GM19467 (cell line): ENCODE data around the gene MLST8.
A peak's percentile ranks its signal among the peaks of the same experiment; 100 is the strongest.
"Not testable (repeated sequence)": the region's sequence is repeated elsewhere in the genome, so short reads cannot be mapped to it uniquely, and the experiment has no call there.

ENCODE experiments used
- ATAC-seq: cut with Tn5 transposase; IDR thresholded peaks from one replicate; pipeline ENCODE4 v1.9.1; 2021; ENCODE audit warnings: mild to moderate bottlenecking, moderate library complexity; ENCODE audit not compliant: unreplicated experiment

MLST8 gene

DNA sequence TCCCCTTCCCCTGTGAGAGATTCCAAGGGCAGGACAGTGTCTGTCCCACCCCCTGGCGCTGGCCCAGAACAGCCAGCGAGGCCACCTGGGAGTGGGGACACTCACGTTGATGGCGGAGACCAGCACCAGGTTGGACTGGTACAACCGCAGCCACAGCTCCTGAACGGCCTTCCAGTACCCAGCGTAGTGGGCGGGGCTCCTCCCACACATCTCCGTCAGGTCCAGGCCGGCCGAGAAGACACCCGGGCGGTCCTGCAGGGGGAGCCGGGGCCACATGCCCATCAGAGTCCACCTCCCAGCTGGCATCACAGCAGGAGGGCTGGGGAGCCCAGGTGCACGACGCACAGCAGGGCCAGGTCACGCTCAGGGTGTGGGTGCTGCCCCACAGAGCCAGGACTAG is 39.0 kb downstream of the MLST8 start:
- ATAC-seq = no peak

DNA sequence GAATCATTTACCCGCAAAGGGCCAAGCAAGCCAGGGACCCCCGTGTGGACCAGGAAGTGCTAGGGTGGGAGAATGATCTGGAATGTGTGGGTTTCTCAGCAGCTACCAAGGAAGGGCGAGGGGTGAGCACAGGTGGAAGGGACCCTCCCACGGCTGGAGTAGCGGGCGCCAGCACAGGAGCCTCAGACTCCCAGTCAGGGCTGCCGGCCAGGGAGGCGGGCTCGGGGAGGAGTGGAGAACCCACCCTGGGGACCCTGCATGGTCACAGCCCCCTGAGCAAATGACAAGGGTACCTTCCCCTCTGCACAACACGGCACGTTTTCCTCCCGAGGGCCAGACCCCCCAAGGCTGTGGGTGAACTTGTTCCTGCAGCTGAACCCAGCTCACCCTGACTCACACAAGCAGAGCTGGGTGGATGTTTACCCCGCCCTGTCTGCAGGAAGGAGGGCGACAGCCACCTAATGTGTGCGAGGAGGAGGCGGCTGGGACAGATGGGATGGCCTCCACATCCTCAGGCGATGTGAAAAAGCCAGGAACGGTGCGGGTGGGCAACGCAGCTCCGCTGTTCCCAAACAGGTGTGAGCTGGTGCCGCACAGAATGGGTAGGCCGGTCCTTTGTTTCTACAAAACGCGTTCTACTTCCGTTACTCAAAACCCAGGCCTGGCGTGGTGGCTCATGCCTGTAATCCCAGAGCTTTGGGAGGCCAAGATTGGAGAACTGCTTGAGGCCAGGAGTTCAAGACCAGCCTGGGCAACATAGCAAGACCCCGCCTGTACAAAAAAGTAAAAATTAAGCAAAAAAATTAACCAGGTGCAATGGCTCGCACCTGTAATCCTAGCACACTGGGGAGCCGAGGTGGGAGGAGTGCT is 39.9 kb downstream of the MLST8 start:
- no peak for ATAC-seq

DNA sequence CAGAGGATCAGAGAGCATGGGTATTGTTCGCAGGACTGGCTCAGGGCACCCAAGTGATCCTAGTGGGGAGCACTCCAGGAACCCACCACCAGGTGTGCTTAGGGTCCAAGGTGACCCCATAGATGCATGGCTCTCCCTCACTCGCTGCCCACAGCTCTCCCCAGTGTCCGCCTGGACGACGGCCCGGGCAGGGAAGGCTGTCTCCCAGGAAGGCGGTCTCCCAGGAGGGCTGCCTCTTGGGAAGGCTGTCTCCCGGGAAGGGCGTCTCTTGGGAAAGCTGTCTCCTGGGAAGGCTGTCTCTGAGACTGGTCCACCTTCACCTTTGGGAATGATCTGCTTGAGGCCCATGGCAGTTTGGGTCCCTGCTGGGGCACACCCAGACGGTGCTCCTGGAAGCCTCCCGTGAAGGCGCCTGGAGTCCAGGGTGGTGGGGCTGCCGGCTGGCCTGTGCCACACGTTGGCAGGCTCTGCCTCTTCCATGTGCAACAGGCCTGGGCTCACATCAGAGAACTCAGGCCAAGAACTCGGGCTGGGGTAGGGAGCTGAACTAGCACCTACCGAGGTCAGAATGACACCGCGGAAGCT is 41.1 kb downstream of the MLST8 start:
- no peak for ATAC-seq

DNA sequence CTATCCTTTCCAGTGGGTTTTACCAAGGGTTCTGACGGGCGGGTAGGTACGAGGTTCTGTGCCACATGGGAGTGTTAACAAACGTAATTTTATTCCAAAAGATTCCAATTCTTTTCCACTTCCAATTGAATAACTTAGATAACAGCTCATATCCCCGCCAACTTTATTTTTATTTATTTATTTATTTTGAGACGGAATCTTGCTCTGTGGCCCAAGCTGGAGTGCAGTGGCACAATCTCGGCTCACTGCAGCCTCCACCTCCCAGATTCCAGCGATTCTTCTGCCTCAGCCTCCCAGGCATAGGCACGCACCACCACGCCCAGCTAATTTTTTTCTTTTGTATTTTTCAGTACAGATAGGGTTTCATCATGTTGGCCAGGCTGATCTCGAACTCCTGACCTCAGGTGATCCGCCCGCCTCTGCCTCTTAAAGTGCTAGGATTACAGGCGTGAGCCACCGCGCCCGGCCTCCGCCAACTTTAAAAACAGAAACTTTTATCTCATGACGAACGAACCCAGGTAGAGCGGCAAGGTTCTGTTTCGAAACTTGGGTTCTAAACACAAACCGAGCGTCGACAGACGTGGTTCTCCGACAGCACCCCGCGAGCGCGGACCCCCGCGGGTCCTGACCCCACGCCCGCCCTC is 45.5 kb downstream of the MLST8 start:
- no peak for ATAC-seq

DNA sequence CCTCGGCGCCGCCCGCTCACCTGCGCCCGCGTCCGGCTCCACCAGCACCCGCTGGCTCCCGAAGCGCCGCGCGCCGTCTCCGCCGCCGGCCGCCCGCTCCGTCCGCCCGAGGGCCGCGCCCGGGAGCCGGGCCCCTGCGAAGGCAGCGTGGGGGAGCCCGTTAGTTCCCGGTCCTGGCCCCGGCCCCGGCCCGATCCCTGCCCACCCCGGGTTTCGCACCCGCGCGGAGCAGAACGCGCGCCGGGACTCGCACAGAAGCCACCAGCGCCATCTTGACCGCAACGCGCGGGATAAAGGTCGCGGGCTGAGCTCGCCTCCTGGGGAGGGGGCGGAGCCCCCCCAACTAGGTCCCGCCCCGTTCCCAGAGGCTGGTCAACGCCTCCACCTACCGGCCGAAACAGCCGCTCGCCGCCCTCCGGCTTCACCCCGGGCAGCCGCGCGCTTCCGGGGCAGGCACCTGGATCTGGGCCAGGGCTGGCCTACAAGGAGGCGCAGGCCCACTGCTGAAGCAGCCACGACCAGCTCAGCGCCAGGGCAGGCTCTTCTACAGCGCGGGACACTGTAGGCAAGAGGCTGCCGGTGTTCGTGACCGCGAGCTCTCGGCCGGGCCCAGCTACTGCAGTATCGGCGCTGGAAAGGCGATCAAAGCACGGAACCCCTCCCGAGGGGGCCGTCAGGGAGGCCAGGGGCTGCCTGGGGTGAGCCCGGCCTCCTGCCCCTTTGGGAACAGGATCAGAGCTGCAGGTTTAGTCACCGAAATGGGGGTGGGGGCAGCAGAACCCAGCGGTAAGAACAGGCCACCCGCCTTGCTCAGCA is 46.2 kb downstream of the MLST8 start, which contains the start of gene ECI1:
Gene ECI1 (minus strand): TSS at position 292 of the 816 bp plus-strand sequence. CDS start 21 bp downstream, at position 271.
- peak; percentile 87 for ATAC-seq

DNA sequence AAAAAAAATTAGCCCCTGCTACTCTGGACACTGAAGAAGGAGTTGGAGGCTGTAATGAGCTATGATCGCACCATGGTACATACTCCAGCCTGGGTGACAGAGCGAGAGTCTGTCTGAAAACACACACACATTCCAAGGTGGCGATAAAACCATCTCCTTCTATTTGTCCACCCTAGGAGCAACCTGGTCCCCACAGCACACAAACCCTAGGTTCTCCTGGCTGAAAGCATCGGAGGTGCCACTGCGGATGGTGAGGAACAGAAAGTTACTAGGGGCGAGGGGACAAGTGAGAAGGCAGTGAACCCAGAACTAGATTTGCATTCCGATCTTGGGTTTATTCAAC is 47.5 kb downstream of the MLST8 start:
- no peak for ATAC-seq

DNA sequence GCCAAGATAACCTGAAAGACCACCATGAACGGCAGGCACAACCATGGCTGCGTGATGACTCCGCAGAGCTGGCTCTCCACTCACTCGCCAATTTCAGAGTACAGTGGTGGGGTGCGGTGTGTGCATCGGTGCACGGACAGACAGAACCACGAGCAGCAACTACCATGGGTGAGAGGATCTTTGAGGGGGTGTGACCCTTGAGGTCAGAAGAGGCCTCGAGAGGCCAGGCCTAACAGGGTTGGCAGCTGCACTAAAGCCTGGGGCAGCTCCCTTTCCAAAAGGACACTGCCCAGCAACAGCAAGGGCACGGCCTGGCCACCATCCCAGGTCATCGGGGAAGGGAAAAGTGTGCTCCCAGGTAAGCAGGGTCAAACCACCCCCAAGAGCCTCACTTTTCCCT is 48.0 kb downstream of the MLST8 start:
- no peak for ATAC-seq

DNA sequence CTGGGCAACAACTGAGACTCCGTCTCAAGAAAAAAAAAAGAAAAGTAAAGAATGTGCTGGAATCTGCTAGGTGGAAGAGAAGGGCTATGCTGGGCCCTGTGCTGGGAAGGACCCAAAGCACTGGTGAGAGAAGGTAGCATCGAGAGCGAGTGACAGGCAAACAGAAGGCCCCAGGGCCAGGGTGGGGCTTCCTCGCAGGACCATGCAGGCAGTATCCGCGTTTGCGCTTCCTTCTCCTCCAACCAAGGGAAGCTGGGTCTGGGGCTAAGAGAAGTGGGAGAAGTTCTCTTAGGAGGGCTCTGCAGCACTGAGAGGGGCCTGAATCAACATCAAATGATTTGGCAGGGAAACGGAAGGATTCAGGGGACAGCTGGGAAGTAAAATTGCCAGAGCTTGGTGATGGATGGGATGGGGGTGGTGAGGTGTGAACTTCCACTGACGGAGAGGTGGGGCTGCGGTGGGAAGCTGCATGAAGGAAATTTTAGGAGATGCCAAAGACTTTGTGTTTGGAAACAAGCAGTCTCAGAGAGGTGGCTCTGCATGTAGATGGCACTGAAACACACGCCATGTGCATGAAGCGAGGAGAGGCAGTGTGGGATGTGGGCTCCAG is 51.4 kb downstream of the MLST8 start:
- ATAC-seq = no peak

DNA sequence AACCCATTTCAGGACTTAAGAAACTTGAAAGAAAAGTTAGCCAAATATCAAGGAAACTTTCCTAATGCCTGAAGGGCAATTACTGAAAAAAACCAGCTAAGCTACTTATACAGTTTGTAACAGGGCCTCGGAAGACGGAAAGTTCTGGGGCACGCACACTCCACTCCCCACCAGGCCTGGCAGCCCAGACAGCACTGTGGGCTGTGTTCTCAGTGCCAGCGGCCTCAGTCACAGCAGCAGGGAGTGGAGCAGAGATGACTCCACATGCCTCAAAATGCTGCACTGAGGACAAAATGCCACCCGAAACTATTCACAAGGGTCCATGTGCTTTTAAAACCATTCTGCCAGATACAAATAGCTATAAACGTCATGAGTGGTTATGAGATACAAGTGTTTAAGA is 52.5 kb downstream of the MLST8 start:
- no peak for ATAC-seq

DNA sequence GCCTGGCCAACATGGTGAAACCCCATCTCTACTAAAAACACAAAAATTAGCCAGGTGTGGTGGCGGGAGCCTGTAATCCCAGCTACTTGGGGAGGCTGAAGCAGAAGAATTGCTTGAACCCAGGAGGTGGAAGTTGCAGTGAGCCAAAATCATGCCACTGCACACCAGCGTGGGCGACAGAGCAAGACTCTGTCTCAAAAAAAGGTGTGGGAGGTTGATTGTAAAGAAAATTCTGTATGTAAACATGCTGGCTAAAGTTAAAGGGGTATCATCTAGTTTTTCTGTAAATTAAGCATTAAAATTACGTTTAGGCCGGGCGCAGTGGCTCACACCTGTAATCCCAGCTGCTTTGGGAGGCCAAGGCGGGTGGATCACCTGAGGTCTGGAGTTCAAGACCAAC is 53.3 kb downstream of the MLST8 start:
- not testable (repeated sequence) for ATAC-seq
